ENCODE data around the gene RAB6A. TPM values are rescaled to one million over a fixed set of nuclear protein-coding genes. Genes with fewer than 3 reads are reported as not detected.

The RAB6A gene
- total and polyA plus RNA-seq, 2 donors (not counting 3 experiments of a cell fraction or from before 2014, with no cell fraction given): 45.0 to 130 TPM

DNA sequence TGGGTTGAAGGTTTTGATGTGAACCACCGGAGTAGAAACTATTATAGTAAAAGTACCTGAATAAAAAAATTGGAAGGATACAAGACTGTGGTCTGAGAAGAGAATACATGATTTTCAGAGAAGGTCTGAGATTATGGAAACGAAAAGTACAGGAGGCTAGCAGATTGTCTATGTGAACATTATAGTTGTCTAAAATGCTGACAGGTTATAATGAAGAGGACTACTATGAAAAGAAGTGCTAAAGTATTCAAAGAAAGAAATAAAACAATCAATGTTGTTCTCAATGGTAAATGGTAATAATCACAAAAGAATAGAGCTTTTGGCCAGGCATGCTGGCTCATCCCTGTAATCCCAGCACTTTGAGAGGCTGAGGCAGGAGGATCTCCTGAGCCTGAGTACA is 34.0 kb downstream of the RAB6A start:
- Histone ChIP-seq H3K4me2 (ENCODE audit: insufficient read depth, low read length) (no peak overlapping the region), H3K9me1 (replicated peaks; ENCODE audit: control insufficient read depth, extremely low read depth, insufficient read depth, low read length) (no peaks in the 10 kb centered on the region), H3K36me3 (ENCODE audit: control insufficient read depth in 2 of 2, extremely low read depth in 1 of 2, insufficient read depth in 2 of 2, low read length in 2 of 2) (peaks cover 3 to 5% of the 10 kb centered on the region in 2 experiments), H3K9ac (replicated peaks; ENCODE audit: extremely low read depth, insufficient read depth, low read length) (no peak overlapping the region), H3K4me1 (ENCODE audit: control insufficient read depth, extremely low read depth, insufficient read depth, low read length) (no peaks in the 10 kb centered on the region), H2AFZ (ENCODE audit: low read depth, low read length) (no peak overlapping the region), H3K79me2 (ENCODE audit: control insufficient read depth, insufficient read depth, low read length) (peaks cover 63% of the 10 kb centered on the region), H3K27ac (ENCODE audit: insufficient read depth, low read depth, low read length) (no peak overlapping the region), H4K20me1 (replicated peaks; ENCODE audit: control insufficient read depth, extremely low read depth, insufficient read depth, low read length) (peaks cover 4% of the 10 kb centered on the region), H3K4me3 (replicated peaks in 1 of 3; ENCODE audit: insufficient read depth in 1 of 3, low read depth in 1 of 3, low read length in 3 of 3) (no peak overlapping the region), H3K9me3 (replicated peaks; ENCODE audit: control insufficient read depth, insufficient read depth, low read length) (no peaks in the 10 kb centered on the region), H3K27me3 (ENCODE audit: control insufficient read depth in 2 of 2, insufficient read depth in 2 of 2, low read length in 2 of 2) (no peaks in the 10 kb centered on the region)
- DNase-seq (ENCODE audit: low read depth, low spot score) (no peak), FAIRE-seq (no peak)
- dilution Hi-C loops (cut with MboI; ENCODE audit: extremely low pct_ligation_motif_present, low sequenced_read_pairs) (no loop called here), intact Hi-C loops (cut with micrococcal nuclease) (no loop called here)
- POLR2A ChIA-PET: no interaction called here
- BruUV-seq (replicated peaks): no TSS peak
- TF ChIP-seq POLR2A (IDR thresholded peaks at IDR 0.05; ENCODE audit: low read depth, low read length) (no peak), MYC (IDR thresholded peaks at IDR 0.05; ENCODE audit: low read depth, low read length) (no peak)
- TF ChIP-seq, protein P1, sequence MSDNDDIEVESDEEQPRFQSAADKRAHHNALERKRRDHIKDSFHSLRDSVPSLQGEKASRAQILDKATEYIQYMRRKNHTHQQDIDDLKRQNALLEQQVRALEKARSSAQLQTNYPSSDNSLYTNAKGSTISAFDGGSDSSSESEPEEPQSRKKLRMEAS (IDR thresholded peaks at IDR 0.05; ENCODE audit: insufficient read depth, insufficient read length): no peak
- TF ChIP-seq, protein P2, sequence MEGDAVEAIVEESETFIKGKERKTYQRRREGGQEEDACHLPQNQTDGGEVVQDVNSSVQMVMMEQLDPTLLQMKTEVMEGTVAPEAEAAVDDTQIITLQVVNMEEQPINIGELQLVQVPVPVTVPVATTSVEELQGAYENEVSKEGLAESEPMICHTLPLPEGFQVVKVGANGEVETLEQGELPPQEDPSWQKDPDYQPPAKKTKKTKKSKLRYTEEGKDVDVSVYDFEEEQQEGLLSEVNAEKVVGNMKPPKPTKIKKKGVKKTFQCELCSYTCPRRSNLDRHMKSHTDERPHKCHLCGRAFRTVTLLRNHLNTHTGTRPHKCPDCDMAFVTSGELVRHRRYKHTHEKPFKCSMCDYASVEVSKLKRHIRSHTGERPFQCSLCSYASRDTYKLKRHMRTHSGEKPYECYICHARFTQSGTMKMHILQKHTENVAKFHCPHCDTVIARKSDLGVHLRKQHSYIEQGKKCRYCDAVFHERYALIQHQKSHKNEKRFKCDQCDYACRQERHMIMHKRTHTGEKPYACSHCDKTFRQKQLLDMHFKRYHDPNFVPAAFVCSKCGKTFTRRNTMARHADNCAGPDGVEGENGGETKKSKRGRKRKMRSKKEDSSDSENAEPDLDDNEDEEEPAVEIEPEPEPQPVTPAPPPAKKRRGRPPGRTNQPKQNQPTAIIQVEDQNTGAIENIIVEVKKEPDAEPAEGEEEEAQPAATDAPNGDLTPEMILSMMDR (IDR thresholded peaks at IDR 0.05; ENCODE audit: extremely low read depth in 1 of 2, insufficient read depth in 1 of 2, low read depth in 1 of 2, low read length in 2 of 2): no peak
- CTCF ChIA-PET: interaction anchor here (1.2 kb wide), 1 partner anchor 11 kb away, joined by 3 read pairs; no protein-coding TSS in a partner anchor

DNA sequence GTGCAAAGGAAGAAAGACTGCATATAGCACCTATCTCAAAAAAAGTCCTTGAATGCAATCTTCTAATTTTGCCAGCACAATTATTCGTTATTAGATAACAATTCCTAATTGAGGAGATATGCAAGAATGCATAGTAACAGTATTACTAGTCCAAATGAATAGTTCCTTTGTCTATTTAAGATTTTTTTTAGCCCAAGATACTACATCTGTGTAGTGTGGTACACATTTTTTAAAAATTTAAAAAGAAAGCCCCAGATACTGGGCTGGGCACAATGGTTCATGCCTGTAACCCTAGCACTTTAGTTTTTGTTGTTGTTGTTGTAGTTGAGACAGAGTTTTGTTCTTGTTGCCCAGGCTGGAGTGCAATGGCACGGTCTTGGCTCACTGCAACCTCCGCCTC is 43.7 kb downstream of the RAB6A start:
- dilution Hi-C loops (cut with MboI; ENCODE audit: extremely low pct_ligation_motif_present, low sequenced_read_pairs): no loop called here
- H3K36me3 ChIP-seq (ENCODE audit: control insufficient read depth in 2 of 2, extremely low read depth in 1 of 2, insufficient read depth in 2 of 2, low read length in 2 of 2): peaks cover 2 to 6% of the 10 kb centered on the region in 2 experiments
- peaks cover 14% of the 10 kb centered on the region for H3K79me2 ChIP-seq (ENCODE audit: control insufficient read depth, insufficient read depth, low read length)
- no peaks in the 10 kb centered on the region for H4K20me1 ChIP-seq (replicated peaks; ENCODE audit: control insufficient read depth, extremely low read depth, insufficient read depth, low read length)
- TF ChIP-seq, protein P1 (IDR thresholded peaks at IDR 0.05; ENCODE audit: insufficient read depth, insufficient read length): no peak
- TF ChIP-seq MYC (IDR thresholded peaks at IDR 0.05; ENCODE audit: low read depth, low read length) (no peak), POLR2AphosphoS5 (IDR thresholded peaks at IDR 0.05; ENCODE audit: insufficient read depth, low read depth, low read length) (no peak), JUN (IDR thresholded peaks at IDR 0.05; ENCODE audit: borderline replicate concordance, insufficient read depth, insufficient read length, low read depth) (no peak), FOS (IDR thresholded peaks at IDR 0.05; ENCODE audit: borderline replicate concordance, insufficient read depth, low read length) (no peak), EZH2 (IDR thresholded peaks at IDR 0.05; ENCODE audit: borderline replicate concordance, low read depth, low read length, severe bottlenecking) (no peak), GATA2 (IDR thresholded peaks at IDR 0.05; ENCODE audit: insufficient read depth, insufficient read length, low read depth, low read length) (no peak), POLR2A (IDR thresholded peaks at IDR 0.05; ENCODE audit: low read depth, low read length) (no peak)
- TF ChIP-seq, protein P2 (IDR thresholded peaks at IDR 0.05; ENCODE audit: extremely low read depth in 1 of 2, insufficient read depth in 1 of 2, low read depth in 1 of 2, low read length in 2 of 2): no peak
- no peaks in the 10 kb centered on the region for H3K9me3 ChIP-seq (replicated peaks; ENCODE audit: control insufficient read depth, insufficient read depth, low read length)
- H3K4me1 ChIP-seq (ENCODE audit: control insufficient read depth, extremely low read depth, insufficient read depth, low read length): peaks cover 6% of the 10 kb centered on the region
- intact Hi-C loops (cut with micrococcal nuclease): no loop called here
- no peak overlapping the region for H2AFZ ChIP-seq (ENCODE audit: low read depth, low read length)
- H3K9ac ChIP-seq (replicated peaks; ENCODE audit: extremely low read depth, insufficient read depth, low read length): no peak overlapping the region
- no TSS peak for BruUV-seq (replicated peaks)
- H3K4me3 ChIP-seq (replicated peaks in 1 of 3; ENCODE audit: insufficient read depth in 1 of 3, low read depth in 1 of 3, low read length in 3 of 3): no peak overlapping the region
- FAIRE-seq: no peak
- no peak overlapping the region for H3K4me2 ChIP-seq (ENCODE audit: insufficient read depth, low read length)
- ChIA-PET CTCF (interaction anchor here (0.8 kb wide), 1 partner anchor 214 kb away, joined by 3 read pairs; no protein-coding TSS in a partner anchor), POLR2A (no interaction called here)
- no peaks in the 10 kb centered on the region for H3K27me3 ChIP-seq (ENCODE audit: control insufficient read depth in 2 of 2, insufficient read depth in 2 of 2, low read length in 2 of 2)
- no peaks in the 10 kb centered on the region for H3K9me1 ChIP-seq (replicated peaks; ENCODE audit: control insufficient read depth, extremely low read depth, insufficient read depth, low read length)
- H3K27ac ChIP-seq (ENCODE audit: insufficient read depth, low read depth, low read length): no peak overlapping the region
- no peak for DNase-seq (ENCODE audit: low read depth, low spot score)
